GM19238 (cell line): ENCODE measurements around the gene VSTM2L.

Experiments used
- DNase-seq: peaks from one replicate; pipeline ENCODE4 v3.0.0; 2011; ENCODE audit warnings: low spot score; ENCODE audit not compliant: insufficient read length

Gene VSTM2L

DNA sequence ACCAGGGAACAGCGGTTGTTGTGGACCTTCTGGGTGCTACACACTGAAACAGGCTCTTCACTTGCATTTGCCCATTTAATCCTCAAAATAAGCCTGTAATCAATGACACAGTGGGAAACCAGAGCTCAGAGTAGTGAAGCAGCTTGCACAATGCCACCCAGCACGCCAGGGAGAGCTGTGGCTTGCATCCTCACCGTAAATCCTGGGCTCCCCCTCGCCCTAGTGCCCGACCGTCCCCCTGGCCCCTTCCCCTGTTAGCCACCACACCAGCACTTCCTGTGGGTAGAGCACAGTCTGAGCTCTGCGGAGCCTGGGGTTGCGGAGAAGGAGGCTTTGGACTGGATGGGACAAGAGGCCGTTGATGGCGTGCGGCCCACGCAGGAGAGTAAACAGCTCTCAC, 14.5 kb downstream of the VSTM2L start:
- DNase-seq: no peak

DNA sequence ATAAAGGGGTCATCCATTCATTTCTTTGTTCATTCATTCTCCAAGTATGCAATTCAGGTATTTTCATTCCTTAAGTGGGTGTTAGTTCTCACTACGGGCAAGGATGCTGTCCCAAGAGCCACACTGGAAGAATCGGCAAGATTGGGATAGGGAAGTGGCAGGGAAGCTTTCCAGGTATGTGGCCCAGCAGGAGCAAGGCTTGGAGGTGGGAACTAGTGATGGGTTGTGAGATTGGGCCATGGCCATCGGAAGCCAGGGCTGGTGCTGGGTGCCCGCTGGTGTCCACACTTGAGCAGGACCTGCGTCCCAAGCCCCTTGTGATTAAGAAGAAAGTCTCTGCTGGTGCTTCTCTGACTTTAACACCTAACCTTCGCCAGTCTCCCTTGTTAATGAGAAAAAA, 15.1 kb downstream of the VSTM2L start:
- DNase-seq: no peak

DNA sequence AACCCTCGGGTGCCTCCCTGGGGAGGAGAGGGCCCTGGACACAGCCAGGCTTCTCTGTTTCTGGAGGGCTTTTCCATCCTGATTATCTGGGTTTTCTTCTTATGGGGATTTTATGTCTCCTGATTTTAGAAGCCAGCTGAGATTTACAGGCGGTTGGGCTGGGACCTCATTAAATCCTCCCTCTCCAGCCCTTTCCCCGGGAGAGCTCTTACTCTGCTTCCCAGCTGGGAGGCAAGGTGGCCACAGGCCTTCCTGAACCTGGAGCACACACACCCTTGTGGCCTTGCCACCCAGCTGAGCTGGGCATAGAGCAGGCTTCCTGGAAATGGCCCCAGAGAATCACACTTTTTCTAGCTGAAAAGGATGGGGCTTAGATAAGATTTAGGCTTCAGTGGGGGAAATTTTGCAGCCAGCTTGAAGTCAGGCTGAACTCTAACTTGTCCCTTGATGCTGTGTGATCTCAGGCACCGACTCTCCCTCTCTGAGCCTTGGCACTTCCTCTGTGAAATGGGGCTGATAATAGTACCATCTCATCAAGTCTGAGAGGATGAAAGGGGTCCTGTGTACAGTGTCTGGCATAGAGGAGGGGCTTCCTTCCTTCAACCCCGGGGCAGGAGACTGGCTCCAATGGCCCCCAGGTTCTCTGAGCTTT, 16.6 kb downstream of the VSTM2L start:
- DNase-seq: no peak

DNA sequence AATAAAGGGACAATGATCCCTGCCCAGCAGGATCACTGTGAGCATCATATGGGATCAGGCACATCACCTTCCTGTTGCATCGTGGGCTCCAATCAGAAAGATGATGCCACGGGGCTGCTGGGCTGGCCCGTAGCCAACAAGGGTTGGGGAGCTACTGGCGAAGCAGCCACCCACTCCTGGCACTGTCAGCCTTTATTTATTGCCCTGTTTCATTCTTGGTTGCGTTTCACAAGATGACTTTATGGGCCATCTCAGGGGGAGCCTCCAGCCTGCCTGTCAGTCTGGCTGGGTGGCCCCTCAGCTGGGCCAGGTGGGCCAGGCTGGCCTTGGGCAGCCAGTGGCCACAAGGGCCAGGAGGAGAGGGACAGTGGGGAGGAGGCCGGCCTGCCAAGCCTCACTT, 17.3 kb downstream of the VSTM2L start:
- DNase-seq: no peak

DNA sequence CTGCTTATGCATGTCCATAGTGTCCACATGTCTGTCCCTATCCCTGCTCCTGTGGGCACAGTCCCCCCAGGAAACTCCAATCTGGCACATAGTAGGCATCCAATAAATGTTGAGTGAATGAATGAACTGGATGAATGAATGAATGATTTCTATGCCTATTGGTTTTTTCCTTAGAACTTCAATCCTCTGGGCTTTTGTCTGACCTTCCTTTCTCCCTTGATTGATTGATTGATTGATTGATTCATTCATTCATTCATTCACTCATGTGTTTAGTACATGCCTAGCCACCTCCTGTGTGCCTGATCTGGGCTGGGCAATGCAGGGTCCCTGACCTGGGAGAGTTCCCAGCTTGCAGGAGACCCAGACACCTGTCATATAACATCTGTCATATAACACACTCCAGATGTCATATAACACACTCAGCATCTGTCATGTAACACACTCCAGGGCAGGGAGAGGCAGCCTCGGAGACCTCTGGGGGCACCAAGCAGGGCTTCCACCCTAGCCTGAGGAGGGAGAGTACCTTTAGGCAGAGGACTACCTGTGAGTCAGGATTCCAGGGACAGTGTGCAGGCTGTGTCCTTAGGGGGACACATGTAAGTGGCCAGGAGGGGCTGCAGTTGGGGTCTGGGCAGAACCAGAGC, 17.9 kb downstream of the VSTM2L start:
- no peak for DNase-seq

DNA sequence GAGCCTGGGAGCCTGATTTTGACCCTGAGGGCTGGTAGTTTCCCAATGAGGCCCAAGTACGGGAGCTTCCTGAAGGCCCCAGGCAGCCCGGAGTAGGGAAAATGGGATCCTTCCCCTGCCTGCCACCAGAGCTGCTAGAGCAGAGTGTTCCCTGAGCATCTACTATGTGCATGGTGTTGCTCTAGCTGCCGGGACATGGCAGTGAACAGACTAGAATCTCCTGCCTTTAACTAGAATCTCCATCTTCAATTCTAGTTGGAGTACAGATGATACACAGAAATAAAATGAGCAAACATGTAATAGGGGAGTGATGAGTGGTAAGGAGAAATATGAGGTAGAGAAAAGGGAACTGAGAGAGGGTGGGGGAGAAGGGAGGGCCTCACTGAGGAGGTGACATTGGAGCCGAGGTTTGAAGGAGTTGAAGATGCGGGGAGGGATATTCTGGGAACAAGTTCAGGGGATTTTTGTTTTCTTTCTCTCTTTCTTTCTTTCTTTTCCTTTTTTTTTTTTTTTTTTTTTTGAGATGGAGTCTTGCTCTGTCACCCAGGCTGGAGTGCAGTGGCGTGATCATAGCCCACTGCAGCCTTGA, 18.5 kb downstream of the VSTM2L start:
- no peak for DNase-seq

DNA sequence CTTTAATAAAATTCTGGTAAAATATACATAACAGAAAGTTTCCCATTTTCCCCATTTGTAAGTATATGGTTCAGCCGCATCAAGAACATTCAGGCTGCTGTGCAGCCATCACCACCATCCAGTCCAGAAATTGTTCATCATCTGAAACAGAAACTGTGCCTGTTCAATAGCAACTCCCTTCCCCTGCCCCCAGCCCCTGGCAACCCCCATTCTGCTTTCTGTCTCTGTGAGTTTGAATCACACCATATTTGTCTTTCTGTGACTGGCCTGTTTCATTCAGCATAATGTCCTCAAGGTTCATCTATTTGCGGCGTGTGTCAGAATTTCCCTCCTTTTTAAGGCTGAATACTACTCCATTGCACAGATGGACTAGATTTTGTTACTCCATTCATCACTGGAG, 19.1 kb downstream of the VSTM2L start:
- no peak for DNase-seq

DNA sequence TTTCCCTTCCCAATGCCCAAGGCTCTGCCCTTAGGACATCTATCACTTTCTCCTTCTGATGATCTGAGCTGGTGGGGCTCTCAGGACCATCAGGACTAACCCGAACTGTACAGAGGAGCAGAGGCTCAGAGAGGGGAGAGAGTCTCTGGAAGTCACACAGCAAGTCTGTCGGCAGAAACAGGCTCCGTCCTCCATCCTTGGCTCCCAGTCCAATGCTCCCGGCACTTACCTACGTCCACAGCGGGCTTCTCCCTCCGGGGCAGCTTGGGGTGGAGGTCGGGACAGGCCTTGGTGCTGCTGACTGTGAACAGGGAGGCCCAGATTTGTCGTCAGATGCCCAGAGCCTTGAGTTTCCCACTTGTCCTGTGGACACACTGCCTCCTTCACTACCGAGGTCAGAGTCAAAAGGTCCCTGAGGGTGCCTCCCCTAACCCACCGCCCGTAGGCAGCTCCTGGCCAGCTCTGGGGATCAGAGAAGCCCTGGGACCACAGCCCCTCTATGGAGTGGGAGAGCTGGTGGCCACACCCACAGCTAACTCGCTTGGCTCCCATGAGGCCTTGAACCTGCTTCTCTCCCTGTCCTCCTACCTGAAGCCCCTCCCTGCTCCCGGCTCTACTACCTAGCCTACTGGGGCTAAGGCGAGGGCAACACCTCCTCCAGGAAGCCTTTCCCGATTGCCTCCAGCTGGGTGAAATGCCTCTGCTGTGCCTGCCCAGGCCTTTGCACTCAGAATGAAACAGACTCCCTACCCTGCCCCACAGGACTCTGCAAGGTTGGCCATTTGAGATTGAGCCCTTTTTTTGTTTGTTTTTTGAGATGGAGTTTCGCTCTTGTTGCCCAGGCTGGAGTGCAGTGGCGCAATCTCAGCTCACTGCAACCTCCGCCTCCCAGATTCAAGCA, 22.6 kb downstream of the VSTM2L start:
- no peak for DNase-seq

DNA sequence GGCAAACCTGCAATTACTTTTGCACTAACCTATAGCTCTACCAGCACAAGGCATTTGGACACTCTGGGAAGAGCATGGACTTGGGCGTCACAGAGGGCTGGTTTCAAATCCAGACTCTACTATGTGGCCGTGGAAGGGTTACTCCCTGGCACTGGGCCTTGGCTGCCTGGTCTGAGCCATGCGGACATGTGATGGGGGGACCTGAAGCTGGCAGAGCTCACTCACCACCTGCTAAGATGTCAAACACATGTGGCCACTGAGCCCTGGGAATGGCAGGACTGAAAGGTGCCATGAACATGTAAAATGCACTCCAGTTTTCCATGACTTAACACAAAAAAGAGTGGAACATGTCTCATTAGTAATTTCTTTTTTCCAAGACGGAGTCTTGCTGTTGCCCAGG, 23.7 kb downstream of the VSTM2L start:
- no peak for DNase-seq

DNA sequence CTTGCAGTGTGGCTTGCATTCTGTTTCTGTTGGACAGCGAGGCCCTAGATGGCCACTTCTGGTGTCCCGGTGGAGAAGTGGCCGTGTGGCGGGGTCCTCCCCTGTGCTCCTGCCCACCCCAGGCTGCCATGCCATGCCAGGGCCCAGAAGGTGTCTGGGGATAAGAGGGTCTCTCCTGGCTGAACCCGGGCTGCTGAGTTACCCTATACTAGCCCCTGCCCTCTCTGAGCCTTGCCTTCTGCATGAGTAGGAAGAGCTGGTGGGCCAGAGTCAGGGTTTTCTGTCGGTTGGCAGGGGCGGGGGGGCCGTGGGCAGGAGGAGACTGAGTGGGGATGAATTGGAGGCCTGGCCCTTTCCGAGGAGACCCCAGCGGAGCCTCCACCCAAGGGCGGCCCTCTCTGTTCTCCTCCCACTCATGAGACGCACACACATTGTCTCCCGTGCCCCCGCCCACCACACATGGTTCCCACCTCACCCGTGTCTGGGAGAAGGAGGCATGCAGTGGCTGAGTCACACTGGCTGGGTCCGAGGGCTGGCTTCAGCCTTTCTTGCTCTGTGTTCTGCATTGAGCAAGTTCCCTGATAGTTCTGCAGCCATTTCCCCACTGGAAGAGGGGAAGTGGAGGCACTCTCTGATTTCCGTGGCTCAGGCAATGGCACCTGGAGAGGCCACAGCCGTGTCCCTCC, 24.6 kb downstream of the VSTM2L start:
- DNase-seq: no peak

DNA sequence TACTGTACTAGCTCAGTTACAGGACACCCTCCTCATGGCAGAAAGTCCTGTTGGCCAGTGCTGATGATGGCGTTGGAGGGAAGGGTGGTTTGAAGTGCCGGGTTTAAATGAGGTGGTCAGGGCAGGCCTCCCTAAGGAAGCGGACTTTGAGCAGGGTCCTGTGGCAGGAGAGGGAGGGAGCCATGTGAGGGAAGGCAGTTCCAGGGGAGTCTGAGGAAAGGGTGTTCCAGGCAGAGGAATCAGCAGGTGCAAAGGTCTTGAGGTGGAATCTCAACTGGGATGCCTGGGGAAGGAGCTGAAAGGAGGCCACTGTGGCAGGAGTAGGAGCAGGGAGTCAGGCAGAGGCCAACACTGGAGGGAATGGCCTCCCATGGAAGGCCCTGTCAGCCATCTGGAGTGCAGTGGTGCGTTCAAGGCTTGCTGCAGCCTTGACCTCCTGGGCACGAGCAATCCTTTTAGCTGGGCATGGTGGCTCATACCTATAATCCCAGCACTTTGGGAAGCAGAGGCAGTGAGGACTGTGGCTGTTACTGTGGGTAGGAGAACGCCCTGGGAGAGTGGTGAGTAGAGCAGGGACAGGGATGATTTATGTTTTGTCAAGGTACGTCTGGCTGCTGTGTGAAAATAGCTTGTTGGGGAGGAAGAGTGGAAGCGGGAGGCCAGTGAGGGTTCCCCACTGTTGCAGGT, 26.2 kb downstream of the VSTM2L start:
- no peak for DNase-seq

DNA sequence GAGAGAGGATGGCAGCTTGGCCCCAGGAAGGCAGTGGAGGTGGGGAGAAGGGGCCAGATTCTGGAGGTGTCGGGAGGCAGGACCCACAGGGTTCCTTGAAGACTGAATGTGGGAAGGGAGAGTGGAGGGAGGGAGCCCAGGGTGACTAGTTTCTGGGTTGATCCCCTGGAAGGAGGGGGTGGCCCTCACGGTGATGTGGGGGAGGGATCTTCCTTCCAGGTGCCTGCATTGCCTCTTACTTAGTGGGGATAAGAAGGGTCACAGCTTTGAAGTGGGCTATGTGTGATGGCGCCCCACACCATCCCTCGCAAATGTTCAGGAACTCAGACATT, 26.7 kb downstream of the VSTM2L start:
- no peak for DNase-seq

DNA sequence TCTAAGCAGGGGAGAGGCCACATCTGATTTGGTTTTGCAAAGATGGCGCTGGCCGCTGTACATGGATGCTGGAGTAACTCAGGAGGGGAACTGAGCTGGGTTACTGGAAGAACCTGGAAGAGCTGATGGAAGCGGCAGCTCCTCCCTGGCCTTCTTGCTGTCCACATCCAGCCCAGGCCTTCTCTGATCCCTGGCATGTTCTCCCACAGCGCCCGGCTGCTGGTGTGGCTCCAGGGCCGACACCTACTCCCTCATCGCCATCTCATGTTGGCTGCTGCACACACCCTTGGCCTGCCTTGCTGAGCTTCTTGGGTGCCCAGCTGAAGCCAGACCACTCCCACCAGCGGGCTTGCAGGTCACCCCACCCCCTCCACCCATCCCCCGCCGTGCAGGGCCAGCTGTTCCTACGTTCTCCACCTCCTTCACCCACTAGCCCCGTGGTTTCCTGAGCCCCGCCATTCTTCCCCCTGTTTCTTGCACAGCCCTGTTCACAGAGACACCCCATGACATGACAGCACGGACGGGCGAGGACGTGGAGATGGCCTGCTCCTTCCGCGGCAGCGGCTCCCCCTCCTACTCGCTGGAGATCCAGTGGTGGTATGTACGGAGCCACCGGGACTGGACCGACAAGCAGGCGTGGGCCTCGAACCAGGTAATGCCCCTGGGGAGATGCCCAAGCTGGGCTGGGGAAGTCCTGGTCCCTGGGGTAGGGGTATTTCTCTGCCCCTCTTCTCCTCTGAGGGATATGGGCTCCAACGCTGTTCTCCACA, 28.4 kb downstream of the VSTM2L start:
- no peak for DNase-seq

DNA sequence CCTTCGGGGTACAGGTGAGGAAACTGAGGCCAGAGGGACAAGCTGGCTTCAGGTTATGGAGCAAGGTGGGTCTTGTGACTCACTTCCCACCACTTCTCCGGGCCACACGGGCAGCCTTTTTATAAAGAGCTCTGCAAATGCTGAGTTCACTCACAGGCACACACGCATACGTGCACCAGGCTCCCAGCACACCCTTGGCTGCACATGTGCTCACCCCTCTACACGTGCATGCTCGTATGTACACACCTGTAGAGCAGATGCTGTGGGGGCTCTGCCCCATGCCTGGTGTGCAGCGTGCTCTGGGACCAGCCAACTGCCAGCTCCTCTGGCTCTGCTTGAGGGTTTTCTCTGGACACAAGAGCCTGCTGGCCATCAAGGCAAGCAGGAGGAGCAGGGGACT, 29.1 kb downstream of the VSTM2L start:
- DNase-seq: no peak

DNA sequence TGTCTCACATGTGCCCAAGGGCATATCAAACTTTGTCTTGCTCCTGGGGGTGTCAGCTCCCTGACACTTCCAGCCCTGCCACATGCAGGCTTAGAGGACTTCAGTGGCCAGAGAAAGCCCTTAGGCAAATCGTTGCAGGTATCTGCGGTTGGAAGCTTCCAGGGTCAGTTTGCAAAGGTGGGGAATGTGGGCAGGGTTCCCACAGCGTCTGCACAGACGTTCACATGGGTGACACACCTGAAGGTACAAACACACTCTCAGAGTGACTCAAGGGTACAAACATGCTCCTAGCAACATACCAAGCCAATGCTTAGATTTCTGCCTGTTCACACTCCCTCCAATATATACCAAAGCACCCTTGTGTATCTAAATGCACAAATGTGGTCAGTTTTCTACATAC, 30.0 kb downstream of the VSTM2L start:
- no peak for DNase-seq

DNA sequence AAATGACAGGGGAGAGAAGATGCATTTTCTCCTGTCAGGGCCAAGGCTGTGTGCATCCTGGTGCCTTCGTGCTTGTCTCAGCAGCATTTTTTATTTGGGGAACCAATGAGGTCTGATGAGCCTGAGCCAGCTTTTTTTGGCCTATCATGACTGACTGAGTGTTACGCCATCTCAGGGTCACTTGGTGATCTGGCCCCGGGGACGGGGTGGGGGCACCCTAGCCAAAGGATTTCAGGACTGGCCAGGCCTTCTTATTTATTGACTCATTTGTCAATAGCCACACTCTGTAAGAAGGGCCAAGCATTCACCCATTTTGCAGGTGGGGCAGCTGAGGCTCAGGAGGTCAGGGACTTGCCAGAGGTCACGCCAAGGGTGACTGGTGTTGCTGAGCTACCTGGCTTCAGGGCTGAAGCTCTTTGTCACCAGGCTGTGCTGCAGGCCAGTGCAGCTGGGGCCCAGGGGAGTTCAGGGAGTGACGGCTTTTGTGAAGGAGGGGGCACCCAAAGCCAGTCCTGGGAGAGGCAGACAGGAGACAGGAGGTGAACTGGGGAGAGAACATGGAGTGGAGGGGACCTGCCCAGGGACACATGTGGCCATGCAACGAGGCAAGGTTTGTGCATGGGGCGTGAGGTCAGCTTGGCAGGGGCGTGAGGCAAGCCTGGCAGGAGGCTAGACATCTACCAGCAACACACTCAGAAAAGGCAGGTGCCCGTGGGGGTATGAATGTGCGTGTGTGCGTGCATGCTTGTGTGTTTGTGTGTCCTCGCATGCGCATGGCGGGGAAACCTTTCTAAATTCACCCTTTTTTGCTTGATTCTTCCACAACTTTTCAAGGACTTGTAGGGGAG, 31.1 kb downstream of the VSTM2L start:
- DNase-seq: no peak

DNA sequence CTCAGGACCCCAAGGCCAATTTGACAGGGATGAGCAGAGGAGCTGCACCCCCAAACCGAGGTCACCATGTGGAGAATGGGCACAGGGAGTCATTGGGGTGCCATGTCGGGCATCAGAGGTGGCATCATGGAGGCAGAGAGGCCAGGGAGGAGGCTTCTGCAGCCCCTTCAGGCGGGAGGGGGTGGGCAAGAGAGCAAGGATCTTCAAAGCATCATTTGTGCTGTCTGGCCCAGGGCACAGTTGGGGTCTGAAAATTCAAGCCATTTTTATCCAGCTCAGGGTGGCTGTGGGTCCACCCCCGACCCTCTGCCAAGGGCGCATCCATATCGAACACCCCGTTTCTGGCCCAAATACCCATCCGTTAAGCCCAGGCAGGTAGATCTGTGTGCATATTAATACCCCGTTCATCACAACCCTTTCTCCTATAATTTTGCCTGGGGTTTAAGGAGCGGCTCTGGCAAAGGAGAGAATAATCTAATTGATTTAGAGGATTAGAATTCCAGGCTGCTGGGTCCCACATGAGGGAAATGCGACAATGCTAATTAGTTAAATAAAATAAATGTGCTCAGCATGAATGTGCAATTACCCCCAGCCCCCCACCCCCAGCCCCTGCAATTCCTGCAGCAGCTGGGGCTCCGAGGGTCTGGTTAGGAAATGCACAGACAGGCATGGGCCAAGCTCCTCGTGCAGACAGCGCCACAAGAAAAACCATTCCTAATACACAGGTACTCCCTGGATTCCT, 31.9 kb downstream of the VSTM2L start:
- DNase-seq: no peak

DNA sequence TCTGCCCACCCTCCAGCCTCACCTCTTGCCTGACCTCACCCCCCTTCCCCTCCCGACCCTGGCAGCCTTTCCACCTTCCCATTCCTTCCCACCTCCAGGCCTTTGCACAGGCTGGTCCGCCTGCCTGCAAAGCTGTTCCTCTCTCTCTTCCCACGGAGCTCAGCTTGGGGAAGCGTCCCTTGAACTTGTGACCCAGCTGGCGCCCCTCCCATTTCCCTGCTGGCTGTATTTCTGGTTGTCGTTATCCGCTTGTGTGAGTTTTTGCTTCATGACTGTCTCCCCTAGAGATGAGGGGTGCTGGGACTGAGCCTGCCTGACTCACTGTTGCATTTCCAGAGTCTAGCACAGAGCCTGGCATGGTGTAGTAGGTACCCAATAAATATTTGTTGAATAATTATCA, 32.5 kb downstream of the VSTM2L start:
- no peak for DNase-seq

DNA sequence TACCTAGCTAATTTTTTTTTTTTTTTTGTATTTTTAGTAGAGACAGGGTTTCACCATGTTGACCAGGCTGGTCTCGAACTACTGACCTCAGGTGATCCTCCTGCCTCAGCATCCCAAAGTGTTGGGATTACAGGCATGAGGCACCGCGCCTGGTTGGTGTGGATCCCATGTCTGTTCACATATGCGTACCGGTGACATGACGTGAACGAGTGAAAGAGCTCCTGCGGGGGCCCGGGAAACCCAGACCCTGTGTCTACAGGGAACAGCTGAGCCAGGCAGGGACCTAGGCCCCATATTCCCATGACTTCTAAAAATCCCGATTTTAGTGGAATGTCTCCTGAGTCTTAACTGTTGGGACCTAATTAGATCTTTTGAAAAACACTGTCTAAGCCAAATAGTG, 33.1 kb downstream of the VSTM2L start:
- no peak for DNase-seq
